Cardiac muscle cell (in vitro differentiated cells and primary cell): ENCODE results near the gene CHRNB1. TPM values are rescaled to one million over a fixed set of nuclear protein-coding genes. Genes with fewer than 3 reads are reported as not detected.
A peak's percentile ranks its signal among the peaks of the same experiment; 100 is the strongest.

ENCODE experiments used
- DNase-seq, 2 donors: peaks; one replicate each; pipeline versions ENCODE4 v3.0.0 to v3.0.0-alpha.2; 2010 to 2017; ENCODE audit warnings: low read depth in 1 of 2, low spot score in 1 of 2
- H3K27ac ChIP-seq: fragments of 200-600 bp; sonication (generic); 2 replicates; pipeline ENCODE4 v1.5.1; 2016
- H3K27me3 ChIP-seq: fragments of 200-600 bp; sonication (generic); 2 replicates; pipeline ENCODE4 v1.6.0; 2016; ENCODE audit warnings: control low read depth
- H3K36me3 ChIP-seq: fragments of 200-600 bp; sonication (generic); 2 replicates; pipeline ENCODE4 v1.5.1; 2016; ENCODE audit warnings: control low read depth
- H3K4me1 ChIP-seq: fragments of 200-600 bp; sonication (generic); 2 replicates; pipeline ENCODE4 v1.8.1; 2017; ENCODE audit warnings: low read depth, mild to moderate bottlenecking, mixed run types
- H3K4me3 ChIP-seq: fragments of 200-600 bp; sonication (generic); 2 replicates; pipeline ENCODE4 v1.5.1; 2016; ENCODE audit warnings: mild to moderate bottlenecking
- H3K9me3 ChIP-seq: fragments of 200-600 bp; sonication (generic); 2 replicates; pipeline ENCODE4 v1.5.1; 2017; ENCODE audit warnings: low read depth, mild to moderate bottlenecking, control low read depth
- polyA plus RNA-seq: library from polyadenylated mRNA; unstranded; fragments of >200 nt; fragmentation: Nextera tagmentation; extraction: Ambion mirVana; gene quantifications from 2 replicates; pipeline ENCODE4 v1.2.1, GENCODE V29; 2016
- total RNA-seq: library from RNA; depleted of rRNA; stranded (reverse); fragments of >200 nt; gene quantifications from 2 replicates; pipeline ENCODE4 v1.2.3, GENCODE V29; 2016
- TF ChIP-seq, protein P1 (sequence below): IDR thresholded peaks from 2 replicates; pipeline ENCODE4 v1.5.1; 2012; ENCODE audit warnings: low read depth, mild to moderate bottlenecking, low read length

Gene CHRNB1
- total and polyA plus RNA-seq, 2 experiments from 2014 or later = 8.5 to 28.6 TPM

DNA sequence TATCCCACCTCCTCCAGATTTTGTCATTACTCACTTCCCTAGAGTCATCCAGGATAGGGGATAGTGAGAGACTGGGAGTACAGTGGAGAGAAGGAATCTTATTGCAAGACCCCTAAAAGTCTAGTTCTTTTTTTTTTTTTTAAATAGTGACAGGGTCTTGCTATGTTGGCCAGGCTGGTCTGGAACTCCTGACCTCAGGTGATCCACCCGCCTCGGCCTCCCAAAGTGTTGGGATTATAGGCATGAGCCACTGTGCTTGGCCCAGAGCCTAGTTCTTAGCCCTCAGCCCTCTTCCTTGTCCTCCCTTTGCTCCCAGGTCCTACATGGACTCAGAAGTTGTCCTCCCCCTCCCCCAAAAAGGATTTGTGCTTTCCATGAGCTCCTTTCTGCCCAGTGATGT lies 2.7 kb upstream of the CHRNB1 start:
- Histone ChIP-seq H3K9me3 (no peaks in the 10 kb centered on the region), H3K27me3 (no peaks in the 10 kb centered on the region), H3K27ac (no peak overlapping the region), H3K4me1 (peaks cover 26% of the 10 kb centered on the region), H3K36me3 (no peaks in the 10 kb centered on the region), H3K4me3 (no peak overlapping the region)
- DNase-seq = no peak
- TF ChIP-seq, protein P1, sequence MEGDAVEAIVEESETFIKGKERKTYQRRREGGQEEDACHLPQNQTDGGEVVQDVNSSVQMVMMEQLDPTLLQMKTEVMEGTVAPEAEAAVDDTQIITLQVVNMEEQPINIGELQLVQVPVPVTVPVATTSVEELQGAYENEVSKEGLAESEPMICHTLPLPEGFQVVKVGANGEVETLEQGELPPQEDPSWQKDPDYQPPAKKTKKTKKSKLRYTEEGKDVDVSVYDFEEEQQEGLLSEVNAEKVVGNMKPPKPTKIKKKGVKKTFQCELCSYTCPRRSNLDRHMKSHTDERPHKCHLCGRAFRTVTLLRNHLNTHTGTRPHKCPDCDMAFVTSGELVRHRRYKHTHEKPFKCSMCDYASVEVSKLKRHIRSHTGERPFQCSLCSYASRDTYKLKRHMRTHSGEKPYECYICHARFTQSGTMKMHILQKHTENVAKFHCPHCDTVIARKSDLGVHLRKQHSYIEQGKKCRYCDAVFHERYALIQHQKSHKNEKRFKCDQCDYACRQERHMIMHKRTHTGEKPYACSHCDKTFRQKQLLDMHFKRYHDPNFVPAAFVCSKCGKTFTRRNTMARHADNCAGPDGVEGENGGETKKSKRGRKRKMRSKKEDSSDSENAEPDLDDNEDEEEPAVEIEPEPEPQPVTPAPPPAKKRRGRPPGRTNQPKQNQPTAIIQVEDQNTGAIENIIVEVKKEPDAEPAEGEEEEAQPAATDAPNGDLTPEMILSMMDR = no peak

DNA sequence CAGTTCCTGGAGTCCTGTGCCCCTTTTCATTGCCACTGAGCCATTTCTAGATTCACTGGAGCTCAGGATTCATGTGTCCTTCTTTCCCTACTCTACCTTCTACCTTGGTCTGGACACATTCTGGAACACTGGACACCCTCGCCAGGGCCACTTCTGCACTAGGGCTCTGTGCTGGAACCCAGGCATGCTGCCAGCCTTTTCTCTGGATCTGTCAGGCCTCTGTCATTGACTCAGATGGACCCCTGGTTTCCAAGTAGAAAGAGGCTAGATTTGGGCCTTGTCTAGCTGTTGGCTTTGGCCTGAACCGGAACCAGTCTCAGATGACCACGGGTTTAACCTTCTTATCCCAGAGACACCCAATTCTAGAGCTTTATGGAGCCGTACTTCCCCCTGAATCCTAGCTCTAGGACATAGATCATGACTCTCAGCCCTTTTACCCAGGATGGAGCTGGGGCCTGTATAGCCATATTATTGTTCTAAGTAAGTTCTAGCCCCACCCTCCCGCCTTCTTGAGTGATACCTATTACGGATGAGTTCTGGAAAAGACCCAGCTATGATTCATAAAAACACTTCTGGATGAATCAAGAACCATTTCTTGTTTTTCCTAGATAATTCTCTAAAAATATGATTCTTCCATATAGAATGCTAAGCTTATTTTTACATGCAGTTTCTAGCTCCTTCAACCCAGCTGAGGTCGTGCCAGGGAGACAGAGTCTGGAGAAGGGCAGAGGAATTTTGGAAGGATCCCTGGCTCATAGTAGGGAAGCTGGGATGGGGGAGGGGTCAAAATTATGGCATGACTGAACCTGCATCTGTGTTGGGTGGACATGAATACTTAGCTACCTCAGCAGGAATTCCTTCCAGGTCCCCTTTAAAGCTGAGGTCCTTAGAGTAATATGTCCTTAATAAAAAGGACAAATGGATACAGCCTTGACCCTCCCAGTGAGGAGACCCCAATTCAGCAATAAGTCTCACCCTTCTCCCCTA lies 1.1 kb upstream of the CHRNB1 start:
- TF ChIP-seq, protein P1 = no peak
- peak in 1 of 2 donors; percentile 41 for DNase-seq
- Histone ChIP-seq H3K27ac (peak overlapping the region; percentile 47), H3K4me1 (peaks cover 16% of the 10 kb centered on the region), H3K27me3 (no peaks in the 10 kb centered on the region), H3K36me3 (no peaks in the 10 kb centered on the region), H3K9me3 (no peaks in the 10 kb centered on the region), H3K4me3 (no peak overlapping the region)

DNA sequence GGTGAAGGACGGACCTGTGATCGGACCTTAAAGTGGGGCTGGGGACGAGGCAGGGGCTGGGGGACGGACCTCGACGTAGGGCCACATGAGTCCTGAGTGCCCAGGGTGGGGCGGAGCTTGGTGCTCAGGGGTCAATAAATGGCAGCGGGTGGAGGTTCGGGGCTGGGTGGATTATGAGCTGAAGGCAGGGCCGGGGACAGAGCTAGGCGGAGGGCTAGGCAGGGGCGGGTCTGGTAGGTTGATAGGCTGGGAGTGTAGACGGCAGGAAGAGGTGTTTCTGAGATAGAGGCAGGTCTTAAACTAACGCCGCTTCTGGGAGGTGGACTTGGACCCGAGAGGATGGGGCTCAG lies 733 bp downstream of the CHRNB1 start:
- Histone ChIP-seq H3K27me3 (no peaks in the 10 kb centered on the region), H3K36me3 (no peaks in the 10 kb centered on the region), H3K4me3 (peak overlapping the region; percentile 28), H3K4me1 (peaks cover 13% of the 10 kb centered on the region), H3K27ac (peak overlapping the region; percentile 47), H3K9me3 (no peaks in the 10 kb centered on the region)
- TF ChIP-seq, protein P1 = no peak
- peak in 1 of 2 donors; percentile 85 for DNase-seq

DNA sequence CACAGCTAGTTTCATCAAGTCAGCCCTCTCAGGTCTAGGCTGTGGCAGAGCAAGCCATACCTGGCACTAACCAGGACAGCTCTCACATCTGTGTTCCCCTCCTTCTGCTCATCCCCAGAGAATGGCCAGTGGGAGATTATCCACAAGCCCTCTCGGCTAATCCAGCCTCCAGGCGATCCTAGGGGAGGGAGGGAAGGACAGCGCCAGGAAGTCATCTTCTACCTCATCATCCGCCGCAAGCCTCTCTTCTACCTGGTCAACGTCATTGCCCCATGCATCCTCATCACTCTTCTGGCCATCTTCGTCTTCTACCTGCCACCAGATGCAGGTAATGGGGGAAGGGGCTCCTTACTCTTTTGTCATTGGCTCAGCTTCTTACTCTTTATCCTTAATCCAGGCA lies 3.6 kb downstream of the CHRNB1 start:
- no peak for DNase-seq
- Histone ChIP-seq H3K9me3 (no peaks in the 10 kb centered on the region), H3K4me1 (peaks cover 6% of the 10 kb centered on the region), H3K27me3 (no peaks in the 10 kb centered on the region), H3K27ac (no peak overlapping the region), H3K36me3 (no peaks in the 10 kb centered on the region), H3K4me3 (no peak overlapping the region)
- TF ChIP-seq, protein P1 = no peak

DNA sequence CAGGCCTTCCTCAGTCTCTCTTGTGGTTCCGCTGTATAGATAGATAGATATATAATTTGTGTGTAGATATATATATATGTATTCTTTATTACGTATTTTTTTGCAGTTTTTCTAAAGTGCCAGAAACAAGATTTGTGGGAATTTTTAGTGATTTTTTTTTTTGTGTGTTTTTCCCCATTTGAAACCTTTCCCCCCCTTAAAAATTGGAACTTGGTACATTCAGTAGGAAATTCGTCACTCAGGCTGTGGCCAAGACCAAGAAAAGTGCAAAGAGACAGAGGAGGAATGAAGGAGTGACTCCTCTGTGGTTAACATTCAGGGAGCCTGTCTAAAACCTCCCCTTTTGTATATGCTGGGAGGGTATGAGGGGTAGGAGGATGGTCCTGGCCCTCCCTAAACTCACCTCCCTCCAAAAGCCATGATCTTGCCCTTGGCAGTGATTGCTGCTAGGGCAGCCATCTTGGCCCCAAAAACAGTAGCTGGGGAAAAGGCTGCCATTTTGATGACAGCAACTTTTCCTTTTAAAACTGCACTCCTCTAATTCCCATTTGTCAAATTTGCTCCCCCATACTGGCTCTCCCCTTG lies 15.2 kb downstream of the CHRNB1 start:
- no peak for DNase-seq
- no peaks in the 10 kb centered on the region for H3K36me3 ChIP-seq
- H3K27me3 ChIP-seq = no peaks in the 10 kb centered on the region
- no peaks in the 10 kb centered on the region for H3K4me1 ChIP-seq
- no peak overlapping the region for H3K27ac ChIP-seq
- no peaks in the 10 kb centered on the region for H3K9me3 ChIP-seq
- TF ChIP-seq, protein P1 = no peak
- H3K4me3 ChIP-seq = no peak overlapping the region
